ENCODE results near the gene SPG7.

The SPG7 gene

DNA sequence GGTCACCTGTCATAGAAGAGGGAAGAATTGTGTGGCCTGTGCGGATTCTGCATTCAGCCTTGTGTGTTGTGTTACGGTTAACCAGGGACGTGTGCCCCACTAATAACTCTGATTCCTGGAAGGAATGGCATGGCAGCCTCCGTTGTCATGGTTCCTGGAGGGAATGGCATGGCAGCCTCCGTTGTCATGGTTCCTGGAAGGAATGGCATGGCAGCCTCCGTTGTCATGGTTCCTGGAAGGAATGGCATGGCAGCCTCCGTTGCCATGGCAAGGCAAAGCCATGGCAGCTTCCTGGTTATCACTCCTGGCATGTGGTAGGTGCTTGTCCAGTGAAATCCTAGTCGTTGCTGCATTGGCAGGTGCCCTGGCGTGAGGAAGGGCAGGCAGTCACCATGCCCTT is 8.9 kb downstream of the SPG7 start:
- DNase-seq, result no peak
- H3K4me3 ChIP-seq (ENCODE audit: low read depth, low read length), result no peak overlapping the region
- TF ChIP-seq, protein P1, sequence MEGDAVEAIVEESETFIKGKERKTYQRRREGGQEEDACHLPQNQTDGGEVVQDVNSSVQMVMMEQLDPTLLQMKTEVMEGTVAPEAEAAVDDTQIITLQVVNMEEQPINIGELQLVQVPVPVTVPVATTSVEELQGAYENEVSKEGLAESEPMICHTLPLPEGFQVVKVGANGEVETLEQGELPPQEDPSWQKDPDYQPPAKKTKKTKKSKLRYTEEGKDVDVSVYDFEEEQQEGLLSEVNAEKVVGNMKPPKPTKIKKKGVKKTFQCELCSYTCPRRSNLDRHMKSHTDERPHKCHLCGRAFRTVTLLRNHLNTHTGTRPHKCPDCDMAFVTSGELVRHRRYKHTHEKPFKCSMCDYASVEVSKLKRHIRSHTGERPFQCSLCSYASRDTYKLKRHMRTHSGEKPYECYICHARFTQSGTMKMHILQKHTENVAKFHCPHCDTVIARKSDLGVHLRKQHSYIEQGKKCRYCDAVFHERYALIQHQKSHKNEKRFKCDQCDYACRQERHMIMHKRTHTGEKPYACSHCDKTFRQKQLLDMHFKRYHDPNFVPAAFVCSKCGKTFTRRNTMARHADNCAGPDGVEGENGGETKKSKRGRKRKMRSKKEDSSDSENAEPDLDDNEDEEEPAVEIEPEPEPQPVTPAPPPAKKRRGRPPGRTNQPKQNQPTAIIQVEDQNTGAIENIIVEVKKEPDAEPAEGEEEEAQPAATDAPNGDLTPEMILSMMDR (IDR thresholded peaks at IDR 0.05; ENCODE audit: low read depth, low read length), result no peak
- peaks cover 55% of the 10 kb centered on the region for H3K36me3 ChIP-seq
- no peaks in the 10 kb centered on the region for H3K27me3 ChIP-seq
- H3K4me1 ChIP-seq, result no peaks in the 10 kb centered on the region
- H3K9me3 ChIP-seq, result no peaks in the 10 kb centered on the region

- peaks cover 55% of the 10 kb centered on the region for H3K36me3 ChIP-seq
- TF ChIP-seq, protein P1 (IDR thresholded peaks at IDR 0.05; ENCODE audit: low read depth, low read length), result no peak
These were observed 11.7 kb downstream of the SPG7 start for GRCh38 chr16:89519881-89520280.

GRCh38 chr16:89522287-89522686 is 14.1 kb downstream of the SPG7 start:
- TF ChIP-seq, protein P1 (IDR thresholded peaks at IDR 0.05; ENCODE audit: low read depth, low read length), result no peak
- H3K27me3 ChIP-seq, result no peaks in the 10 kb centered on the region
- no peak overlapping the region for H3K4me3 ChIP-seq (ENCODE audit: low read depth, low read length)
- no peak for DNase-seq
- H3K9me3 ChIP-seq, result no peaks in the 10 kb centered on the region
- H3K4me1 ChIP-seq, result no peaks in the 10 kb centered on the region
- peaks cover 63% of the 10 kb centered on the region for H3K36me3 ChIP-seq

More at GRCh38 chr16:89519881-89520280, 11.7 kb downstream of the SPG7 start:
- no peak overlapping the region for H3K4me3 ChIP-seq (ENCODE audit: low read depth, low read length)
- DNase-seq, result no peak
- no peaks in the 10 kb centered on the region for H3K9me3 ChIP-seq
- no peaks in the 10 kb centered on the region for H3K4me1 ChIP-seq
- H3K27me3 ChIP-seq, result no peaks in the 10 kb centered on the region

GRCh38 chr16:89523680-89524344 is 15.6 kb downstream of the SPG7 start:
- H3K36me3 ChIP-seq, result peaks cover 62% of the 10 kb centered on the region

GRCh38 chr16:89525146-89525913 is 17.1 kb downstream of the SPG7 start:
- TF ChIP-seq, protein P1 (IDR thresholded peaks at IDR 0.05; ENCODE audit: low read depth, low read length), result no peak
- no peak for DNase-seq
- Histone ChIP-seq H3K27me3 (no peaks in the 10 kb centered on the region), H3K4me3 (ENCODE audit: low read depth, low read length) (no peak overlapping the region), H3K36me3 (peaks cover 68% of the 10 kb centered on the region), H3K9me3 (no peaks in the 10 kb centered on the region), H3K4me1 (no peaks in the 10 kb centered on the region)

More at GRCh38 chr16:89523680-89524344, 15.6 kb downstream of the SPG7 start:
- DNase-seq, result no peak
- H3K27me3 ChIP-seq, result no peaks in the 10 kb centered on the region
- TF ChIP-seq, protein P1 (IDR thresholded peaks at IDR 0.05; ENCODE audit: low read depth, low read length), result no peak
- no peaks in the 10 kb centered on the region for H3K4me1 ChIP-seq
- no peaks in the 10 kb centered on the region for H3K9me3 ChIP-seq
- H3K4me3 ChIP-seq (ENCODE audit: low read depth, low read length), result no peak overlapping the region

DNA sequence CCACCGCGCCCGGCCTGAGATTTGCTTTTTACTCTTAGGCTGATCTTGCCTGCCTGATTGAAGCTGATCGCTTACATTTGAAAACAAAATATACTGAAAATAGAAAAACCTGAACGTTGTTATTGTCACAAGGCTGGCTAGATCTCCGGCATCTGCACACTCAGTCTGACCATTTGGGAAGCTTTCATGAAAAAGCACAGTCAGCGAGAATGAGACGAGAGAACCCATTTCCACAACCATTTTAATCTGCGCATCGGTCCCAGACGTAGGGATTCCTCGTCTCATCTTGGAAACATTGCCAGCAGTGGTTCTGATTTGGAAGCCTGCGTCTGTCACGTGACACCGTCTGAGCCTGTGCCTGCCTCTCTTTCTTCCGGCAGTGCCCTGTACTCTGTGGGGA is 20.9 kb downstream of the SPG7 start:
- Histone ChIP-seq H3K36me3 (peaks cover 61% of the 10 kb centered on the region), H3K27me3 (no peaks in the 10 kb centered on the region), H3K4me1 (no peaks in the 10 kb centered on the region), H3K9me3 (no peaks in the 10 kb centered on the region), H3K4me3 (ENCODE audit: low read depth, low read length) (no peak overlapping the region)
- no peak for DNase-seq
- TF ChIP-seq, protein P1 (IDR thresholded peaks at IDR 0.05; ENCODE audit: low read depth, low read length), result no peak

All from BE2C (cell line).